Mucosa of rectum (tissue), 2 donors: Measurements from ENCODE around the gene TMEM101.

Experiments
- H3K27ac ChIP-seq, 2 donors: one replicate each; pipeline ENCODE4 v1.7.0; 2013; ENCODE audit warnings: inconsistent platforms in 2 of 2, low read depth in 2 of 2, low read length in 2 of 2
- H3K27me3 ChIP-seq, 2 donors: one replicate each; pipeline ENCODE4 v1.7.0; 2013; ENCODE audit warnings: low read length in 2 of 2; ENCODE audit not compliant: control insufficient read depth in 2 of 2, insufficient read depth in 2 of 2
- H3K36me3 ChIP-seq, 2 donors: one replicate each; pipeline ENCODE4 v1.7.0; 2013; ENCODE audit warnings: low read length in 2 of 2; ENCODE audit not compliant: control insufficient read depth in 2 of 2, insufficient read depth in 2 of 2
- H3K4me1 ChIP-seq, 2 donors: one replicate each; pipeline ENCODE4 v1.7.0; 2013; ENCODE audit warnings: low read length in 2 of 2, mild to moderate bottlenecking in 1 of 2; ENCODE audit not compliant: control insufficient read depth in 2 of 2, insufficient read depth in 2 of 2
- H3K4me3 ChIP-seq, 2 donors: one replicate each; pipeline ENCODE4 v1.7.0; 2013; ENCODE audit warnings: low read length in 2 of 2
- H3K9ac ChIP-seq, 2 donors: one replicate each; pipeline ENCODE4 v1.7.0; 2013; ENCODE audit warnings: low read length in 2 of 2, low read depth in 1 of 2, mild to moderate bottlenecking in 1 of 2
- H3K9me3 ChIP-seq, 2 donors: one replicate each; pipeline ENCODE4 v1.7.0; 2013; ENCODE audit warnings: low read length in 2 of 2; ENCODE audit not compliant: control insufficient read depth in 2 of 2
- donor health status: healthy.
- donor health status: Normal muscosa, but diverticular disease.

Gene TMEM101

GRCh38 chr17:43987131-43988021 lies 27.4 kb downstream of the TMEM101 start:
- Histone ChIP-seq H3K9ac (no peak overlapping the region), H3K36me3 (no peaks in the 10 kb centered on the region), H3K4me3 (no peak overlapping the region), H3K27ac (no peak overlapping the region), H3K27me3 (peaks cover 27 to 34% of the 10 kb centered on the region in 2 donors), H3K4me1 (peaks cover 8 to 9% of the 10 kb centered on the region in 2 donors), H3K9me3 (no peaks in the 10 kb centered on the region)

GRCh38 chr17:43986225-43986981 lies 28.4 kb downstream of the TMEM101 start:
- H3K36me3 ChIP-seq: no peaks in the 10 kb centered on the region
- no peak overlapping the region for H3K27ac ChIP-seq
- peaks cover 32 to 42% of the 10 kb centered on the region in 2 donors for H3K27me3 ChIP-seq
- peaks cover 8 to 9% of the 10 kb centered on the region in 2 donors for H3K4me1 ChIP-seq
- no peak overlapping the region for H3K9ac ChIP-seq
- H3K4me3 ChIP-seq: no peak overlapping the region
- no peaks in the 10 kb centered on the region for H3K9me3 ChIP-seq

DNA sequence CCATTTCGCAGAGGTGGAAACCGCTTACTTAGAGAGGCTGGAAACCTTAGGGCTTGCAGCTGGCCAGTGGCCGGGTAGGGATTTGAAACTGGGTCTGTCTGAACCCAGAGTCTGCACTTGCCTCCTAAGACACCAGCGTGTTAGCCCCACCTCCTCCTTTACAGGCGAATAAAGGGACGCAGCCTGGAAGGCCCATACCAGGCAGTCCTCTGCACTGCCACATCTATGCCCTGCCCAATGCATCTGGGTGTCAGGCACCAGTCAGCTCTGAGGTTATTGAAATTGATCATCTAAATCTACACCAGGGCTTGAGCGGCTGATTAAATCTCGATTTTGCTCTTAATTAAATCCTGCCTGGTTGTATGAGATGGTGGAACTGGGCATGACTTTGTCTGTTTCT lies 30.2 kb downstream of the TMEM101 start:
- Histone ChIP-seq H3K27ac (no peak overlapping the region), H3K36me3 (no peaks in the 10 kb centered on the region), H3K9ac (no peak overlapping the region), H3K27me3 (peaks cover 34 to 46% of the 10 kb centered on the region in 2 donors), H3K4me1 (peaks cover 8 to 9% of the 10 kb centered on the region in 2 donors), H3K4me3 (no peak overlapping the region), H3K9me3 (no peaks in the 10 kb centered on the region)

GRCh38 chr17:43983515-43984411 lies 31.0 kb downstream of the TMEM101 start:
- peaks cover 35 to 43% of the 10 kb centered on the region in 2 donors for H3K27me3 ChIP-seq
- H3K4me1 ChIP-seq: peaks cover 8 to 9% of the 10 kb centered on the region in 2 donors
- H3K9me3 ChIP-seq: no peaks in the 10 kb centered on the region
- no peak overlapping the region for H3K9ac ChIP-seq
- no peak overlapping the region for H3K27ac ChIP-seq
- no peaks in the 10 kb centered on the region for H3K36me3 ChIP-seq
- H3K4me3 ChIP-seq: peak overlapping the region; percentile 7 to 14

GRCh38 chr17:43983196-43983514 lies 31.6 kb downstream of the TMEM101 start:
- Histone ChIP-seq H3K27me3 (peaks cover 38 to 40% of the 10 kb centered on the region in 2 donors), H3K9me3 (no peaks in the 10 kb centered on the region), H3K4me3 (peak overlapping the region; percentile 7 to 14), H3K27ac (no peak overlapping the region), H3K4me1 (peaks cover 8 to 9% of the 10 kb centered on the region in 2 donors), H3K36me3 (no peaks in the 10 kb centered on the region), H3K9ac (no peak overlapping the region)

DNA sequence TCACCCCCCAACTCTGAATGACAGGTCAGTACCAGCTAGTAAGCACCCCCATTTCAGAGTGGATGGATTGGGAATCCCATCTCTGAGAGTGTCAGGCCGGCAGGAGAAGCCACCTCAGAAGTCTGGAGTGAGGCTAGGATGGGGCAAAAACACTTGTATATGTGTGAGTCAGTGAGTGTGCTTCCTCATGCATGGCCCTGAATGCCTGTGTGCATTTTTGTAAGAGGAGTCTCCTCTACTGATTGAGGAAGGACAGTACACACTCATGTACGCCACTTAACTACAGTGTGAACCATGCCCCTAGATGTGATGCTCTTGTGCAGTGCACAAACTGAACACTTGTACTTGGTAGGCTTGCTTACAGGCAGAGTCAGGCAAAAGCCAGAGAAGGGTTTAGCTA lies 32.6 kb downstream of the TMEM101 start:
- H3K27ac ChIP-seq: no peak overlapping the region
- peaks cover 8 to 9% of the 10 kb centered on the region in 2 donors for H3K4me1 ChIP-seq
- H3K9me3 ChIP-seq: no peaks in the 10 kb centered on the region
- H3K9ac ChIP-seq: no peak overlapping the region
- H3K4me3 ChIP-seq: no peak overlapping the region
- H3K27me3 ChIP-seq: peaks cover 33 to 39% of the 10 kb centered on the region in 2 donors
- no peaks in the 10 kb centered on the region for H3K36me3 ChIP-seq

GRCh38 chr17:43979671-43980070 lies 35.1 kb downstream of the TMEM101 start:
- peaks cover 31 to 36% of the 10 kb centered on the region in 2 donors for H3K27me3 ChIP-seq
- no peaks in the 10 kb centered on the region for H3K9me3 ChIP-seq
- H3K4me1 ChIP-seq: peaks cover 8 to 9% of the 10 kb centered on the region in 2 donors
- H3K27ac ChIP-seq: no peak overlapping the region
- no peak overlapping the region for H3K4me3 ChIP-seq
- H3K36me3 ChIP-seq: no peaks in the 10 kb centered on the region
- no peak overlapping the region for H3K9ac ChIP-seq

GRCh38 chr17:43979011-43979410 lies 35.8 kb downstream of the TMEM101 start:
- H3K9ac ChIP-seq: no peak overlapping the region
- no peaks in the 10 kb centered on the region for H3K36me3 ChIP-seq
- no peak overlapping the region for H3K27ac ChIP-seq
- peaks cover 7 to 8% of the 10 kb centered on the region in 2 donors for H3K4me1 ChIP-seq
- no peaks in the 10 kb centered on the region for H3K9me3 ChIP-seq
- peaks cover 35 to 37% of the 10 kb centered on the region in 2 donors for H3K27me3 ChIP-seq
- H3K4me3 ChIP-seq: no peak overlapping the region

- Histone ChIP-seq H3K9me3 (no peaks in the 10 kb centered on the region), H3K36me3 (no peaks in the 10 kb centered on the region), H3K27me3 (peaks cover 29 to 36% of the 10 kb centered on the region in 2 donors), H3K27ac (no peak overlapping the region), H3K9ac (no peak overlapping the region), H3K4me1 (no peaks in the 10 kb centered on the region), H3K4me3 (no peak overlapping the region)
These were observed 36.7 kb downstream of the TMEM101 start for GRCh38 chr17:43978078-43978477.
